ENCODE measurements around the gene ZNF738.
"Not testable (repeated sequence)": the region's sequence is repeated elsewhere in the genome, so short reads cannot be mapped to it uniquely, and the experiment has no call there.

The ZNF738 gene

GRCh38 chr19:21326169-21326568, 32.6 kb upstream of the ZNF738 start:
- DNase-seq (ENCODE audit: extremely low read depth, low read depth) = no peak
- TF ChIP-seq CTCF (IDR thresholded peaks at IDR 0.05; ENCODE audit: low read depth, low read length) = no peak

- TF ChIP-seq CTCF (IDR thresholded peaks at IDR 0.05; ENCODE audit: low read depth, low read length) = no peak
- DNase-seq (ENCODE audit: extremely low read depth, low read depth) = no peak
Measured at GRCh38 chr19:21328406-21328805, 30.4 kb upstream of the ZNF738 start.

- peak; percentile 60 for DNase-seq (ENCODE audit: extremely low read depth, low read depth)
- TF ChIP-seq CTCF (IDR thresholded peaks at IDR 0.05; ENCODE audit: low read depth, low read length) = no peak
Measured at GRCh38 chr19:21328885-21329605, 29.8 kb upstream of the ZNF738 start, which contains the start of gene ZNF708. TSS of gene ZNF708 (minus strand) at chr19:21329410. CDS start at chr19:21329212, 198 bp downstream.

- DNase-seq (ENCODE audit: extremely low read depth, low read depth) = no peak
- no peak for TF ChIP-seq CTCF (IDR thresholded peaks at IDR 0.05; ENCODE audit: low read depth, low read length)
Measured at GRCh38 chr19:21335721-21336120, 23.1 kb upstream of the ZNF738 start.

GRCh38 chr19:21344841-21345240, 14.0 kb upstream of the ZNF738 start:
- DNase-seq (ENCODE audit: extremely low read depth, low read depth) = not testable (repeated sequence)

- no peak for TF ChIP-seq CTCF (IDR thresholded peaks at IDR 0.05; ENCODE audit: low read depth, low read length)
- DNase-seq (ENCODE audit: extremely low read depth, low read depth) = no peak
Measured at GRCh38 chr19:21352830-21353229, 6.0 kb upstream of the ZNF738 start.

- no peak for DNase-seq (ENCODE audit: extremely low read depth, low read depth)
- no peak for TF ChIP-seq CTCF (IDR thresholded peaks at IDR 0.05; ENCODE audit: low read depth, low read length)
Measured at GRCh38 chr19:21362291-21362690, 3.5 kb downstream of the ZNF738 start.

Measured in AG09319 (cell line).